ENCODE data around the gene POP7. TPM values are rescaled to one million over a fixed set of nuclear protein-coding genes. Genes with fewer than 3 reads are reported as not detected.

Gene POP7
- total and polyA plus RNA-seq, 2 donors (not counting 1 experiment from before 2014, with no cell fraction given), result 14.4 to 15.2 TPM

DNA sequence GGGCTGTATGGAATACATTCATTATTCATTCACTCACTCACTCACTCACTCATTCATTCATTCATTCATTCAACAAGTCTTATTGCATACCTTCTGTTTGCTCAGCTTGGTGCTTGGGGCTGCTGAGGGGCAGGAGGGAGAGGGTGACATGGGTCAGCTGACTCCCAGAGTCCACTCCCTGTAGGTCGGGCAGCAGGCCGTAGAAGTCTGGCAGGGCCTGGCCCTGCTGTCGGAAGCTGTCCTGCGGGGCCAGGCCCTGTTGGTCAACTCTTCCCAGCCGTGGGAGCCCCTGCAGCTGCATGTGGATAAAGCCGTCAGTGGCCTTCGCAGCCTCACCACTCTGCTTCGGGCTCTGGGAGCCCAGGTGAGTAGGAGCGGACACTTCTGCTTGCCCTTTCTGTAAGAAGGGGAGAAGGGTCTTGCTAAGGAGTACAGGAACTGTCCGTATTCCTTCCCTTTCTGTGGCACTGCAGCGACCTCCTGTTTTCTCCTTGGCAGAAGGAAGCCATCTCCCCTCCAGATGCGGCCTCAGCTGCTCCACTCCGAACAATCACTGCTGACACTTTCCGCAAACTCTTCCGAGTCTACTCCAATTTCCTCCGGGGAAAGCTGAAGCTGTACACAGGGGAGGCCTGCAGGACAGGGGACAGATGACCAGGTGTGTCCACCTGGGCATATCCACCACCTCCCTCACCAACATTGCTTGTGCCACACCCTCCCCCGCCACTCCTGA is 16.7 kb downstream of the POP7 start:
- Histone ChIP-seq H3K4me1 (ENCODE audit: control insufficient read depth in 2 of 2, insufficient read depth in 2 of 2, low read length in 2 of 2) (peaks cover 10 to 13% of the 10 kb centered on the region in 2 donors), H4K20me1 (ENCODE audit: control insufficient read depth, insufficient read depth, low read length, poor library complexity, severe bottlenecking) (no peaks in the 10 kb centered on the region), H3K9ac (ENCODE audit: low read length) (no peak overlapping the region), H3K27me3 (replicated peaks in 1 of 4; ENCODE audit: control extremely low read depth in 1 of 4, control insufficient read depth in 3 of 4, insufficient read depth in 4 of 4, low read length in 3 of 4) (peaks cover 0 to 69% (median 21%) of the 10 kb centered on the region in 4 experiments), H3K4me3 (ENCODE audit: control extremely low read depth in 1 of 5, extremely low read depth in 1 of 5, insufficient read depth in 1 of 5, low read depth in 2 of 5, low read length in 4 of 5) (no peak overlapping the region), H3K27ac (ENCODE audit: low read length in 2 of 2) (no peak overlapping the region), H3K9me3 (ENCODE audit: control extremely low read depth in 1 of 3, control insufficient read depth in 2 of 3, insufficient read depth in 1 of 3, low read length in 2 of 3) (peaks cover 0 to 23% (median 0%) of the 10 kb centered on the region in 3 donors), H3K36me3 (replicated peaks in 1 of 2; ENCODE audit: control extremely low read depth in 1 of 2, control insufficient read depth in 1 of 2, extremely low read depth in 1 of 2, insufficient read depth in 2 of 2, low read length in 1 of 2) (no peaks in the 10 kb centered on the region), H3K79me2 (ENCODE audit: control insufficient read depth, insufficient read depth, low read length) (no peaks in the 10 kb centered on the region), H2AFZ (ENCODE audit: insufficient read depth, low read depth, low read length, poor library complexity, severe bottlenecking) (no peak overlapping the region), H3K4me2 (replicated peaks; ENCODE audit: low read depth, low read length, poor library complexity, severe bottlenecking) (no peak overlapping the region)
- peaks cover 52% of the 10 kb centered on the region for H3K27me3 Mint-ChIP-seq
- ChIA-PET CTCF (interaction anchor here (1.0 to 5.6 kb wide), 3 partner anchors 18 to 162 kb away, joined by 3 to 30 read pairs (median 3); partner anchors contain the start of gene POP7), POLR2A (interaction anchor here (0.5 kb wide), 1 partner anchor 249 kb away, joined by 3 read pairs; no protein-coding TSS in a partner anchor)
- peaks cover 8% of the 10 kb centered on the region for H3K9me3 Mint-ChIP-seq (ENCODE audit: insufficient read depth)
- peaks cover 5% of the 10 kb centered on the region for H3K4me1 Mint-ChIP-seq
- ATAC-seq (ENCODE audit: low read depth), result no peak
- intact Hi-C loops (cut with micrococcal nuclease), result no loop called here
- no peak for DNase-seq
- H3K4me3 Mint-ChIP-seq, result no peak overlapping the region
- TF ChIP-seq EZH2 (IDR thresholded peaks at IDR 0.05; ENCODE audit: borderline replicate concordance, insufficient read depth, low read depth, low read length, poor library complexity, severe bottlenecking), result no peak
- TF ChIP-seq, protein P1, sequence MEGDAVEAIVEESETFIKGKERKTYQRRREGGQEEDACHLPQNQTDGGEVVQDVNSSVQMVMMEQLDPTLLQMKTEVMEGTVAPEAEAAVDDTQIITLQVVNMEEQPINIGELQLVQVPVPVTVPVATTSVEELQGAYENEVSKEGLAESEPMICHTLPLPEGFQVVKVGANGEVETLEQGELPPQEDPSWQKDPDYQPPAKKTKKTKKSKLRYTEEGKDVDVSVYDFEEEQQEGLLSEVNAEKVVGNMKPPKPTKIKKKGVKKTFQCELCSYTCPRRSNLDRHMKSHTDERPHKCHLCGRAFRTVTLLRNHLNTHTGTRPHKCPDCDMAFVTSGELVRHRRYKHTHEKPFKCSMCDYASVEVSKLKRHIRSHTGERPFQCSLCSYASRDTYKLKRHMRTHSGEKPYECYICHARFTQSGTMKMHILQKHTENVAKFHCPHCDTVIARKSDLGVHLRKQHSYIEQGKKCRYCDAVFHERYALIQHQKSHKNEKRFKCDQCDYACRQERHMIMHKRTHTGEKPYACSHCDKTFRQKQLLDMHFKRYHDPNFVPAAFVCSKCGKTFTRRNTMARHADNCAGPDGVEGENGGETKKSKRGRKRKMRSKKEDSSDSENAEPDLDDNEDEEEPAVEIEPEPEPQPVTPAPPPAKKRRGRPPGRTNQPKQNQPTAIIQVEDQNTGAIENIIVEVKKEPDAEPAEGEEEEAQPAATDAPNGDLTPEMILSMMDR (IDR thresholded peaks at IDR 0.05), result no peak
- no peak overlapping the region for H3K27ac Mint-ChIP-seq
- 87% methylated on average over 17 of the region's 17 CpGs for WGBS (ENCODE audit: insufficient coverage)

DNA sequence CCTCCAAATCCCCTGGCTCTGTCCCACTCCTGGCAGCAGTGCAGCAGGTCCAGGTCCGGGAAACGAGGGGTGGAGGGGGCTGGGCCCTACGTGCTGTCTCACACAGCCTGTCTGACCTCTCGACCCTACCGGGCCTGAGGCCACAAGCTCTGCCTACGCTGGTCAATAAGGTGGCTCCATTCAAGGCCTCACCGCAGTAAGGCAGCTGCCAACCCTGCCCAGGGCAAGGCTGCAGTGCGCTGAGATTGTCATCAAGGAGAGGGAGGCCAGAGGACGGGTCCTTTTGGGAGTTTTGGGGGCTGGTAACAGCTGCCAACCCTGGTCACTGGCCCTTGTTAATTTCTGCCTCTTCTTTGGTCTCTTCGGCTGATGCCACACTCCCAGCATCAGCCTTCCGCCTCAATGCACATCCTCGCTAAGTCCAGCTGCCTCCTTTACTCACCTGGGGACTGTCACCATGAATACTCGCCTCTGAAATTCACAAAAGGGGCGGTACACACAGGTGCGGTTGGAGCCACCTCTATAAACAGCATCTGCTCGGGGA is 17.9 kb downstream of the POP7 start:
- ATAC-seq (ENCODE audit: low read depth) (no peak), DNase-seq (no peak)
- ChIA-PET CTCF (interaction anchor here (0.5 to 5.6 kb wide), 6 partner anchors 19 to 164 kb away, joined by 3 to 30 read pairs (median 4); partner anchors contain the start of gene POP7), POLR2A (no interaction called here)
- no peak for TF ChIP-seq EZH2 (IDR thresholded peaks at IDR 0.05; ENCODE audit: borderline replicate concordance, insufficient read depth, low read depth, low read length, poor library complexity, severe bottlenecking)
- TF ChIP-seq, protein P1 (IDR thresholded peaks at IDR 0.05), result no peak
- intact Hi-C loops (cut with micrococcal nuclease), result no loop called here
- Histone ChIP-seq H3K27ac (ENCODE audit: low read length in 2 of 2) (no peak overlapping the region), H3K36me3 (replicated peaks in 1 of 2; ENCODE audit: control extremely low read depth in 1 of 2, control insufficient read depth in 1 of 2, extremely low read depth in 1 of 2, insufficient read depth in 2 of 2, low read length in 1 of 2) (no peaks in the 10 kb centered on the region), H2AFZ (ENCODE audit: insufficient read depth, low read depth, low read length, poor library complexity, severe bottlenecking) (no peak overlapping the region), H3K79me2 (ENCODE audit: control insufficient read depth, insufficient read depth, low read length) (no peaks in the 10 kb centered on the region), H3K4me1 (ENCODE audit: control insufficient read depth in 2 of 2, insufficient read depth in 2 of 2, low read length in 2 of 2) (peaks cover 10 to 13% of the 10 kb centered on the region in 2 donors), H3K9me3 (ENCODE audit: control extremely low read depth in 1 of 3, control insufficient read depth in 2 of 3, insufficient read depth in 1 of 3, low read length in 2 of 3) (peaks cover 0 to 15% (median 0%) of the 10 kb centered on the region in 3 donors), H3K4me2 (replicated peaks; ENCODE audit: low read depth, low read length, poor library complexity, severe bottlenecking) (no peak overlapping the region), H3K4me3 (ENCODE audit: control extremely low read depth in 1 of 5, extremely low read depth in 1 of 5, insufficient read depth in 1 of 5, low read depth in 2 of 5, low read length in 4 of 5) (no peak overlapping the region), H3K27me3 (replicated peaks in 1 of 4; ENCODE audit: control extremely low read depth in 1 of 4, control insufficient read depth in 3 of 4, insufficient read depth in 4 of 4, low read length in 3 of 4) (peaks cover 0 to 70% (median 21%) of the 10 kb centered on the region in 4 experiments), H3K9ac (ENCODE audit: low read length) (no peak overlapping the region), H4K20me1 (ENCODE audit: control insufficient read depth, insufficient read depth, low read length, poor library complexity, severe bottlenecking) (no peaks in the 10 kb centered on the region)
- 80% methylated on average over 12 of the region's 16 CpGs for WGBS (ENCODE audit: insufficient coverage)
- Mint-ChIP-seq H3K4me1 (peaks cover 5% of the 10 kb centered on the region), H3K27me3 (peaks cover 54% of the 10 kb centered on the region), H3K27ac (no peak overlapping the region), H3K4me3 (no peak overlapping the region), H3K9me3 (ENCODE audit: insufficient read depth) (peaks cover 3% of the 10 kb centered on the region)
